ENCODE measurements around the gene PEX6.

The PEX6 gene

GRCh38 chr6:42933205-42933604 lies 45.8 kb downstream of the PEX6 start:
- no peak for DNase-seq (ENCODE audit: low spot score)

- DNase-seq (ENCODE audit: low spot score): no peak
Observed at GRCh38 chr6:42932412-42932811, 46.6 kb downstream of the PEX6 start.

- peak; percentile 7 for DNase-seq (ENCODE audit: low spot score)
Observed at GRCh38 chr6:42929821-42930360, 49.1 kb downstream of the PEX6 start.

GRCh38 chr6:42928986-42929820 lies 49.8 kb downstream of the PEX6 start, which contains the start of gene CNPY3:
TSS of gene CNPY3 (plus strand) at chr6:42929480. CDS start at chr6:42929571, 91 bp downstream.
- peak; percentile 100 for DNase-seq (ENCODE audit: low spot score)

- DNase-seq (ENCODE audit: low spot score): no peak
Observed at GRCh38 chr6:42925248-42925857, 53.6 kb downstream of the PEX6 start.

GRCh38 chr6:42923666-42924065 lies 55.3 kb downstream of the PEX6 start:
- DNase-seq (ENCODE audit: low spot score): no peak

GRCh38 chr6:42921801-42922200 lies 57.2 kb downstream of the PEX6 start:
- DNase-seq (ENCODE audit: low spot score): no peak

GRCh38 chr6:42916288-42916687 lies 62.7 kb downstream of the PEX6 start:
- DNase-seq (ENCODE audit: low spot score): no peak

GRCh38 chr6:42915732-42916131 lies 63.2 kb downstream of the PEX6 start, which contains the start of gene PTCRA:
TSS of gene PTCRA (plus strand) at chr6:42916053. CDS start at chr6:42916070, 17 bp downstream.
- DNase-seq (ENCODE audit: low spot score): no peak

- no peak for DNase-seq (ENCODE audit: low spot score)
Observed at GRCh38 chr6:42914546-42914945, 64.4 kb downstream of the PEX6 start.

All from cerebellar cortex (tissue), 1 donor.